Natural killer cell (primary cell): ENCODE data around the gene MYH14. TPM values are rescaled to one million over a fixed set of nuclear protein-coding genes. Genes with fewer than 3 reads are reported as not detected.

ENCODE experiments used
- ATAC-seq, 3 donors: fragments of 150-1000 bp in 2 of 3; fragments of 200-7000 bp in 1 of 3; cut with Tn5 transposase; 1 replicate in 1 of 3; 2 replicates in 2 of 3; pipeline ENCODE4 v1.10.0; 2021; ENCODE audit warnings: mild to moderate bottlenecking in 2 of 3, moderate library complexity in 2 of 3
- DNase-seq, 2 donors: peaks; one replicate each; pipeline versions ENCODE4 v3.0.0 to v3.0.0-alpha.2; 2013 to 2021; ENCODE audit warnings: mixed read lengths in 1 of 2
- H3K27ac ChIP-seq: one replicate; pipeline ENCODE4 v1.5.1; 2013; ENCODE audit warnings: mild to moderate bottlenecking, low read length
- H3K27me3 ChIP-seq: one replicate; pipeline ENCODE4 v1.6.1; 2013; ENCODE audit warnings: low read length; ENCODE audit not compliant: control insufficient read depth, insufficient read depth
- H3K36me3 ChIP-seq: one replicate; pipeline ENCODE4 v1.6.1; 2013; ENCODE audit warnings: low read length; ENCODE audit not compliant: control insufficient read depth, insufficient read depth
- H3K4me1 ChIP-seq: one replicate; pipeline ENCODE4 v1.6.1; 2013; ENCODE audit warnings: low read length; ENCODE audit not compliant: control insufficient read depth, insufficient read depth
- H3K4me3 ChIP-seq: one replicate; pipeline ENCODE4 v1.5.1; 2013; ENCODE audit warnings: low read length
- H3K9me3 ChIP-seq: one replicate; pipeline ENCODE4 v1.6.1; 2013; ENCODE audit warnings: low read length; ENCODE audit not compliant: control insufficient read depth, insufficient read depth
- H3K27ac Mint-ChIP-seq, 2 donors: one replicate each; pipeline ENCODE4 v1.8.0; 2022; ENCODE audit warnings: mild to moderate bottlenecking in 2 of 2, mixed read lengths in 2 of 2, moderate library complexity in 1 of 2
- H3K27me3 Mint-ChIP-seq, 2 donors: one replicate each; pipeline ENCODE4 v1.8.0; 2022; ENCODE audit warnings: low read depth in 2 of 2, mixed read lengths in 2 of 2
- H3K36me3 Mint-ChIP-seq: one replicate; pipeline ENCODE4 v1.8.0; 2022; ENCODE audit warnings: mixed read lengths
- H3K4me1 Mint-ChIP-seq, 2 donors: one replicate each; pipeline ENCODE4 v1.8.0; 2022; ENCODE audit warnings: mixed read lengths in 2 of 2
- H3K4me3 Mint-ChIP-seq: one replicate; pipeline ENCODE4 v1.8.0; 2022; ENCODE audit warnings: mild to moderate bottlenecking, moderate library complexity, mixed read lengths
- H3K9me3 Mint-ChIP-seq, 2 donors: one replicate each; pipeline ENCODE4 v1.8.0; 2022; ENCODE audit warnings: mixed read lengths in 2 of 2
- WGBS: methylation state at CpG from one replicate; pipeline ENCODE4 v1.1.7; 2013; ENCODE audit warnings: missing lambda C conversion rate; ENCODE audit not compliant: insufficient coverage; 5-methylcytosine and 5-hydroxymethylcytosine counted together
- intact Hi-C: fragments of 100-400 bp; cut with micrococcal nuclease; formaldehyde crosslinking; loops from one replicate; pipeline ENCODE4 v1.14.2; 2022
- total RNA-seq, 4 donors: library from RNA; stranded (reverse); fragments of 120-200 nt in 1 of 4; gene quantifications; one replicate each; pipeline versions ENCODE4 v1.2.3 to v1.2.4, GENCODE V29; 2013 to 2022
- TF ChIP-seq, protein P1 (sequence below): fragments of 200-600 bp; IDR thresholded peaks from one replicate; pipeline ENCODE4 v1.8.0; 2022; ENCODE audit warnings: antibody characterized with exemption

The MYH14 gene
- total RNA-seq, 3 donors from 2014 or later (not counting 1 experiment from before 2014, with no cell fraction given): not detected

DNA sequence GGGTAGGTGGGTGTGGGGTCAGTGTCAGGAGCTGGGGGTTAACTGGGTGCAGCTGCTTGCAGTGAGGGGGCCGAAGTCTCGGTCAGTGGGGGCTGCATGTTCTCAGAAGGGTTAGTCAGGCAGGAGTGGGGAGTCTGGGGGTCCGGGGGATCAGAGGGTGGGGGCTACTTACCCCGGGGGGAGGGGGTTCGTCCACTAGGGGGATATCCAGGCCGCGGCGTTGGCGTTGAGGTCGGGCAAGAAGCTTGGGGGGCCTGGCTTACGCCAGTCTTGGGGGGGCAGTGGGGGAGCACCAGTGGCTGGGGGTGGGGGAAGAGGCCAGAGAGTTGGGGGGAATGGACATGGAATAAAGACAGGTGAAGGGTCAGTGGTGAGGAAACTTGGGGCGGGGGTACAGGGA is 116.6 kb downstream of the MYH14 start:
- H3K36me3 Mint-ChIP-seq: no peaks in the 10 kb centered on the region
- peaks cover 0 to under 1% of the 10 kb centered on the region in 2 donors for H3K9me3 Mint-ChIP-seq
- Histone ChIP-seq H3K4me3 (no peak overlapping the region), H3K4me1 (peaks cover 6% of the 10 kb centered on the region), H3K27me3 (peaks cover 10% of the 10 kb centered on the region), H3K27ac (no peak overlapping the region), H3K36me3 (no peaks in the 10 kb centered on the region), H3K9me3 (no peaks in the 10 kb centered on the region)
- H3K4me1 Mint-ChIP-seq: peaks cover 2 to 16% of the 10 kb centered on the region in 2 donors
- WGBS: 90% methylated on average over 11 of the region's 12 CpGs
- no peak overlapping the region for H3K4me3 Mint-ChIP-seq
- ATAC-seq (no peak), DNase-seq (no peak)
- intact Hi-C loops: no loop called here
- no peak overlapping the region for H3K27ac Mint-ChIP-seq
- H3K27me3 Mint-ChIP-seq: peaks cover 14 to 44% of the 10 kb centered on the region in 2 donors
- TF ChIP-seq, protein P1, sequence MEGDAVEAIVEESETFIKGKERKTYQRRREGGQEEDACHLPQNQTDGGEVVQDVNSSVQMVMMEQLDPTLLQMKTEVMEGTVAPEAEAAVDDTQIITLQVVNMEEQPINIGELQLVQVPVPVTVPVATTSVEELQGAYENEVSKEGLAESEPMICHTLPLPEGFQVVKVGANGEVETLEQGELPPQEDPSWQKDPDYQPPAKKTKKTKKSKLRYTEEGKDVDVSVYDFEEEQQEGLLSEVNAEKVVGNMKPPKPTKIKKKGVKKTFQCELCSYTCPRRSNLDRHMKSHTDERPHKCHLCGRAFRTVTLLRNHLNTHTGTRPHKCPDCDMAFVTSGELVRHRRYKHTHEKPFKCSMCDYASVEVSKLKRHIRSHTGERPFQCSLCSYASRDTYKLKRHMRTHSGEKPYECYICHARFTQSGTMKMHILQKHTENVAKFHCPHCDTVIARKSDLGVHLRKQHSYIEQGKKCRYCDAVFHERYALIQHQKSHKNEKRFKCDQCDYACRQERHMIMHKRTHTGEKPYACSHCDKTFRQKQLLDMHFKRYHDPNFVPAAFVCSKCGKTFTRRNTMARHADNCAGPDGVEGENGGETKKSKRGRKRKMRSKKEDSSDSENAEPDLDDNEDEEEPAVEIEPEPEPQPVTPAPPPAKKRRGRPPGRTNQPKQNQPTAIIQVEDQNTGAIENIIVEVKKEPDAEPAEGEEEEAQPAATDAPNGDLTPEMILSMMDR: no peak

DNA sequence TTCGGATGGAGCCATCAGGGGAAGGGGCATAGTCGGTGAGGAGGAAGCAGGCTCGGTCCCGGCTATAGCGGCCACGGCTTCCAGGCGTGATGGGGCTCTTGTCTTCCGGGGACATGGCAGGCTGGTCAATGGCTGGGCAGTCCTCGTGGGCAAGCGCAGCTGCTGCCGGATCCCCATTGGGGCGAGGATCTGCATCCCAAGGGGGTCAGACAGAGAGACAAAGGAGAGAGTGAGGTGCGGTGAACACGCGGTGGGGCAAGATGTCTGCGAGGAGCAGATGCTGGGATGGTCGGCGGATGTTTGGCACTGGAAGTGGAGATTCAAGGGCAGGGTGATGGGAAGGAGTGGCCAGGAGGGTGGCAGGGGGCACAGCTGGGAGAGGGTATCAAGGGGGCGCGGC is 117.2 kb downstream of the MYH14 start:
- TF ChIP-seq, protein P1: no peak
- Histone ChIP-seq H3K36me3 (no peaks in the 10 kb centered on the region), H3K9me3 (no peaks in the 10 kb centered on the region), H3K4me3 (no peak overlapping the region), H3K27me3 (peaks cover 12% of the 10 kb centered on the region), H3K4me1 (peaks cover 6% of the 10 kb centered on the region), H3K27ac (no peak overlapping the region)
- Mint-ChIP-seq H3K9me3 (no peaks in the 10 kb centered on the region), H3K27ac (no peak overlapping the region), H3K36me3 (no peaks in the 10 kb centered on the region), H3K4me1 (peaks cover 0 to 13% of the 10 kb centered on the region in 2 donors), H3K27me3 (peaks cover 11 to 45% of the 10 kb centered on the region in 2 donors), H3K4me3 (no peak overlapping the region)
- ATAC-seq: no peak
- 87% methylated on average over 20 of the region's 20 CpGs for WGBS
- DNase-seq: no peak
- intact Hi-C loops: no loop called here

DNA sequence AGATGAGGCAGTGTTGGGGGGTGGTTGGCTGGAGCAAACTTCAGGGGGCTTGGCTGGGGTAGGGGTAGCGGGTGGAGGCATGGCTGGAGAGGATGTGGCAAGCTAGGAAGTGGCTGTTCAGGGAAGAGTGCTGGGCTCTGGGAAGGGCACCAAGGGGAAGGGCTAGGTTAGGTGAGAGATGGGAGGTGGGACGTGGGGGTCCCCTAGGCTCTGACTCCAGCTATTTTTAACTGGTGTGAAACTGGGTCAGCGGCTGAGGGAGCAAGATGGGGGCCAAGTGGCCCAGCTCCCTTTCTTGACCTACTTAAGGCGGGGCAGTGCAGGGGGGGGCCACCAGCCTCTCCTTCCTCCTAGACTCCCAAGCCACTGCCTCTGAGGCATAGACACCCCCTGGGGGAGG is 118.4 kb downstream of the MYH14 start:
- H3K9me3 Mint-ChIP-seq: no peaks in the 10 kb centered on the region
- DNase-seq: no peak

More for the DNA sequence above, 118.4 kb downstream of the MYH14 start:
- peaks cover 10% of the 10 kb centered on the region for H3K4me1 ChIP-seq
- TF ChIP-seq, protein P1: no peak
- H3K27ac Mint-ChIP-seq: no peak overlapping the region
- no peak overlapping the region for H3K27ac ChIP-seq
- peaks cover 15% of the 10 kb centered on the region for H3K27me3 ChIP-seq
- H3K36me3 Mint-ChIP-seq: peaks cover 2% of the 10 kb centered on the region
- H3K4me3 Mint-ChIP-seq: no peak overlapping the region
- H3K9me3 ChIP-seq: peaks cover 3% of the 10 kb centered on the region
- no peak for ATAC-seq
- peaks cover 17 to 41% of the 10 kb centered on the region in 2 donors for H3K27me3 Mint-ChIP-seq
- H3K4me3 ChIP-seq: no peak overlapping the region
- WGBS: 63% methylated on average over 4 of the region's 4 CpGs
- peaks cover 3 to 14% of the 10 kb centered on the region in 2 donors for H3K4me1 Mint-ChIP-seq
- H3K36me3 ChIP-seq: no peaks in the 10 kb centered on the region
- intact Hi-C loops: no loop called here
